NCI-H2107 (cell line): ENCODE data around the gene TOMM6.
A peak's percentile ranks its signal among the peaks of the same experiment; 100 is the strongest.

Experiments
- DNase-seq: peaks from one replicate; lab custom pipeline; 2025; lab: John Stamatoyannopoulos, UW

The TOMM6 gene

GRCh38 chr6:41787219-41787917 is at the start of gene TOMM6:
Gene TOMM6 (plus strand): TSS chr6:41787694. CDS start chr6:41787698, 4 bp downstream.
- peak; percentile 70 for DNase-seq

GRCh38 chr6:41739041-41739440 is 48.5 kb upstream of the TOMM6 start:
- DNase-seq, result no peak

- no peak for DNase-seq
These were observed 46.9 kb upstream of the TOMM6 start for GRCh38 chr6:41740366-41741162.

- no peak for DNase-seq
These were observed 45.6 kb upstream of the TOMM6 start for GRCh38 chr6:41741625-41742490.

GRCh38 chr6:41743406-41744235 is 43.9 kb upstream of the TOMM6 start:
- DNase-seq, result no peak

- no peak for DNase-seq
These were observed 43.2 kb upstream of the TOMM6 start for GRCh38 chr6:41744236-41744787.

- DNase-seq, result no peak
These were observed 41.4 kb upstream of the TOMM6 start for GRCh38 chr6:41746107-41746506.

GRCh38 chr6:41747256-41748101 is 40.0 kb upstream of the TOMM6 start, which contains the start of gene PGC:
Gene PGC (minus strand): TSS chr6:41747397. CDS start chr6:41747334, 63 bp downstream.
- DNase-seq, result no peak

GRCh38 chr6:41748102-41748477 is 39.4 kb upstream of the TOMM6 start:
- no peak for DNase-seq

- no peak for DNase-seq
These were observed 39.0 kb upstream of the TOMM6 start for GRCh38 chr6:41748542-41748941.

GRCh38 chr6:41750374-41750773 is 37.1 kb upstream of the TOMM6 start:
- no peak for DNase-seq

- DNase-seq, result no peak
These were observed 31.6 kb upstream of the TOMM6 start for GRCh38 chr6:41755895-41756294.

- no peak for DNase-seq
These were observed 31.1 kb upstream of the TOMM6 start for GRCh38 chr6:41756354-41756753.

GRCh38 chr6:41757271-41757670 is 30.2 kb upstream of the TOMM6 start:
- no peak for DNase-seq

GRCh38 chr6:41757931-41758640 is 29.4 kb upstream of the TOMM6 start:
- DNase-seq, result no peak

GRCh38 chr6:41758641-41759035 is 28.9 kb upstream of the TOMM6 start:
- no peak for DNase-seq

- DNase-seq, result no peak
These were observed 28.2 kb upstream of the TOMM6 start for GRCh38 chr6:41759106-41759904.

GRCh38 chr6:41759905-41760579 is 27.5 kb upstream of the TOMM6 start:
- no peak for DNase-seq
